Activated CD8-positive, alpha-beta T cell treated with anti-CD3 and anti-CD28 coated beads, Interleukin-2, amount 10 ng/mL, durations not matched to agents 7 days and 5 days (primary cell): ENCODE data around the gene ANKUB1. TPM values are rescaled to one million over a fixed set of nuclear protein-coding genes. Genes with fewer than 3 reads are reported as not detected.
"Not testable (repeated sequence)": the region's sequence is repeated elsewhere in the genome, so short reads cannot be mapped to it uniquely, and the experiment has no call there.

ENCODE experiments used
- ATAC-seq: fragments of 150-1000 bp; cut with Tn5 transposase; one replicate; pipeline ENCODE4 v1.10.0; 2021; ENCODE audit warnings: moderate library complexity
- CTCF ChIA-PET: fragments of 350-600 bp; sonication (Branson Sonifier 250); formaldehyde crosslinking; loops from one replicate; lab custom pipeline; 2021; ENCODE audit warnings: antibody characterized with exemption; lab: Charles Lee
- POLR2A ChIA-PET: fragments of 350-600 bp; sonication (Branson Sonifier 250); formaldehyde crosslinking; loops from one replicate; lab custom pipeline; 2021; ENCODE audit warnings: antibody characterized with exemption; lab: Charles Lee
- DNase-seq: peaks from one replicate; pipeline ENCODE4 v3.0.0-alpha.2; 2020
- H3K27ac Mint-ChIP-seq: one replicate; pipeline ENCODE4 v1.8.0; 2021; ENCODE audit warnings: mild to moderate bottlenecking, mixed read lengths
- H3K27me3 Mint-ChIP-seq: one replicate; pipeline ENCODE4 v1.8.0; 2021; ENCODE audit warnings: low read depth, mixed read lengths
- H3K36me3 Mint-ChIP-seq: one replicate; pipeline ENCODE4 v1.8.0; 2021; ENCODE audit warnings: low read depth, mixed read lengths
- H3K4me1 Mint-ChIP-seq: one replicate; pipeline ENCODE4 v1.8.0; 2021; ENCODE audit warnings: low read depth, mixed read lengths
- H3K4me3 Mint-ChIP-seq: one replicate; pipeline ENCODE4 v1.8.0; 2021; ENCODE audit warnings: mild to moderate bottlenecking, mixed read lengths
- H3K9me3 Mint-ChIP-seq: one replicate; pipeline ENCODE4 v1.8.0; 2022; ENCODE audit warnings: mixed read lengths; ENCODE audit not compliant: insufficient read depth
- total RNA-seq, 2 experiments: library from RNA; stranded (reverse); gene quantifications; one replicate each; pipeline ENCODE4 v1.2.3, GENCODE V29; 2021

The ANKUB1 gene, protein sequence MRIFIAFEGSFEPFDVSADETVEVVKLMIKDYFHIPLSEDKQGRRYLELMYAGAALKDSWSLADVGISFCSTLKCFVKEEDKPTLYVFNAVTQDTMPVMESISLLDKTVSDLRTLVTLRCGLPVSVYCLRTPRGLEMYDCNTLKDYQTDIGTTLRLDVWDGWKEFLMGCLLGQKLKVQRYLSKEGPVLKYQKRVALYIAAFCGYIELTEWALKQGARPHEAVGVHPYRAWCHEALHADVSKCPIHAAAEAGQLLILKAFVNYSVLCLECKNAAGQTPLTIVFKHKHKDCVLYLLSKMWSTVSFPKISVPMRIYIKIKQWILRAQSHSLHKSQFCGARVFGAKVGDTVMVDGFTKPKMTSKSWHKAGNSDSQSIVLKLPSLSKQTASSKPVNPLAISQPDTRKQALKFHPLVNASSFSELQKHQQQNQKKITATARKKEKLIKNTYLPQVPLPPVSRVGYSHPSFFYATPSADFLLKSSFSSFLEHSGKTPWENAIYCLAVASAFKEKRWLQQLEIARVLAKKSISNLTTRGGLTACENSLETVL
- total RNA-seq = not detected

DNA sequence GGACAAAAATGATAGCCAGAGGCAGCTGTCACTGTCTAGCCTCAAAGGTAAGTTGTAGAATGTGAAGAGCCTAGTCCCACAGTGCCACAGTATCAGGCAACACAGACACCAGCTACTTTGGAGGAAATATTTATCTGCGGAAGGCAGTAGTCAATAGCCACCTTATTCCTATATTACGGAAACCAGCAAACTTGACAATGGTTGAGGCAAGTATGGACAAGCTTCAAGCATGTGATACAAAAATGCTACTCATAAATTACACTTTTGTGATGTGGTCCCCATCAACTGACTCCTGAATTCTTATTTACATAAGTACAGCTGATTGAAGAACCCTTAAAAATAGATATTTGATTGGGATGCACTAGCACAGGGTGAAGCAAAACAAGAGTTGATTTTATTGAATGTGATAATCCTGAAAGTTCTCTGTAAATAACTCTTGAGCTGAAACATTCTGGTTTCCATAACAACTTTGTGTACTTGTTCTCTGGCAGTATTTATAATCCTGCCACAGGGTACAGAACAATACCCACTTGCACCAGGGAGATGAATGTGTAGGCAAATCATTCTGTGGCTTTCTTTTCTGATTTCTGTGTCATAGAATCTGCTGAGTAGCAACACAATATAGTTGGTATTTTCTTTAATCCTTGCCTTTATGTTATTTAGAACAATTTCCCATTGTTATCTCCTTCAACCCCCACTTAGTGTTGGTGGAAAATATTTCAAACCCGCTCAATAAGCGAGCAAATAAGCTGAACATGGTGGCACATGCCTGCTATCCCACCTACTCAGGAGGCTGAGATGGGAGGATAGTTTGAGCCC, at the start of gene ANKUB1:
ANKUB1 (minus strand) TSS at position 103 of the 819 bp plus-strand sequence. CDS start 188 bp downstream, outside the sequence.
- Mint-ChIP-seq H3K27ac (no peak within 1 kb of the TSS), H3K9me3 (no peaks in the 10 kb centered on the region), H3K36me3 (no peaks in the 10 kb centered on the region), H3K27me3 (peaks cover 11% of the 10 kb centered on the region), H3K4me3 (no peak within 1 kb of the TSS), H3K4me1 (no peaks in the 10 kb centered on the region)
- ATAC-seq (no peak), DNase-seq (no peak)
- CTCF ChIA-PET = interaction anchor here (1.2 kb wide), 1 partner anchor 16 kb away, joined by 4 read pairs; no protein-coding TSS in a partner anchor
- POLR2A ChIA-PET = no interaction called here

DNA sequence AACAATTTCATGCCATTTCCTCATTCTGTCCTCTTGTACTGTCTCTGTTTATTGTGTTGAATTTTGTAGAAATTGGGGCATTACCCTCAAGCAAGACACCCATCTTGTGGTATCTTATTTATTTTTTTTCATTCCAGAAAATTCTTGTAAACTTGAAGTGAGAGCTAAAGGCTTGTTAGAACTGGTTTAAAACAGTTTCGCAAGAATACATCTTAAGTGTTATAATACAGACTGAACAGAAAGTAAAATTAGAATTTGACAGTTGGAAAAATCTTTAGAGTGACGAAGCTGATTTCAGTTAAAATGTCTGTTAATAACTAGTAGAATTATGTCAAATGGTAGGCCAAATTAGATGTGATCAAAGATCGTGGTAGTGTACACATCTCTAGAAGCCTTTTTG, 47.5 kb upstream of the ANKUB1 start:
- POLR2A ChIA-PET = no interaction called here
- Mint-ChIP-seq H3K4me1 (peaks cover 5% of the 10 kb centered on the region), H3K27ac (no peak overlapping the region), H3K9me3 (peaks cover 35% of the 10 kb centered on the region), H3K36me3 (peaks cover 35% of the 10 kb centered on the region), H3K27me3 (no peaks in the 10 kb centered on the region), H3K4me3 (no peak overlapping the region)
- ATAC-seq (no peak), DNase-seq (no peak)
- CTCF ChIA-PET = interaction anchor here (1.9 to 2.2 kb wide), 2 partner anchors 31 to 68 kb away, joined by 5 to 6 read pairs; no protein-coding TSS in a partner anchor

DNA sequence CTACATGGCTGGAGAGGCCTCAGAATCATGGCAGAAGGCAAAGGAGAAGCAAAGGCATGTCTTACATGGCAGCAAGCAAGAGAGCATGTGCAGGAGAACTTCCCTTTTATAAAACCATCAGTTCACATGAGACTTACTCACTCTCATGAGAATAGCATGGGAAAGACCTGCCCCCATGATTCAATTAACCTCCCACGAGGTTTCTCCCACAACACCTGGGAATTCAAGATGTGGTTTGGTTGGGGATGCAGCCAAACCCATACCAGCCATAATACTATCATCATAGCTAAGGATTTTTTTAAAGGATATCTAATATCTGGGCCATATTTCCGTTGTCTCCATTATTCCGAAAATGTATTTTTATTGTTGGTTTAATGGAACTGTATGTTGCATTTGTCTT, 47.1 kb upstream of the ANKUB1 start:
- H3K27me3 Mint-ChIP-seq, H3K4me3 Mint-ChIP-seq, POLR2A ChIA-PET, ATAC-seq, DNase-seq, H3K27ac Mint-ChIP-seq, H3K4me1 Mint-ChIP-seq: not testable (repeated sequence)
- Mint-ChIP-seq H3K9me3 (peaks cover 39% of the 10 kb centered on the region), H3K36me3 (peaks cover 39% of the 10 kb centered on the region)
- CTCF ChIA-PET = interaction anchor here (2.2 kb wide), 1 partner anchor 68 kb away, joined by 6 read pairs; no protein-coding TSS in a partner anchor

DNA sequence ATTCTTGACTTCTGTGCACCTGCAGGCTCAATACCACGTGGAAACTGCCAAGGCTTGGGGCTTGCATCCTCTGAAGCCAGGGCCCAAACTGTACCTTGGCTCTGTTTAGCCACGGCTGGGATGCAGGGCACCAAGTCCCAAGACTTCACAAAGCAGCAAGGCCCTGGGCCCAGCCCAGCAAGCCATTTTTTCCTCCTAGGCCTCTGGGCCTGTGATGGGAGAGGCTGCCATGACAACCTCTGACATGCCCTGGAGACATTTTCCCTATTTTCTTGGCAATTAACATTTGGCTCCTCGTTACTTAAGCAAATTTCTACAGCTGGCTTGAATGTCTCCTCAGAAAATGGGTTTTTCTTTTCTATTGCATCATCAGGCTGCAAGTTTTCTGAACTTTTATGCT, 46.1 kb upstream of the ANKUB1 start:
- POLR2A ChIA-PET, H3K4me1 Mint-ChIP-seq, H3K27me3 Mint-ChIP-seq, H3K4me3 Mint-ChIP-seq, DNase-seq, H3K27ac Mint-ChIP-seq, ATAC-seq, CTCF ChIA-PET: not testable (repeated sequence)
- peaks cover 49% of the 10 kb centered on the region for H3K9me3 Mint-ChIP-seq
- H3K36me3 Mint-ChIP-seq = peaks cover 38% of the 10 kb centered on the region

DNA sequence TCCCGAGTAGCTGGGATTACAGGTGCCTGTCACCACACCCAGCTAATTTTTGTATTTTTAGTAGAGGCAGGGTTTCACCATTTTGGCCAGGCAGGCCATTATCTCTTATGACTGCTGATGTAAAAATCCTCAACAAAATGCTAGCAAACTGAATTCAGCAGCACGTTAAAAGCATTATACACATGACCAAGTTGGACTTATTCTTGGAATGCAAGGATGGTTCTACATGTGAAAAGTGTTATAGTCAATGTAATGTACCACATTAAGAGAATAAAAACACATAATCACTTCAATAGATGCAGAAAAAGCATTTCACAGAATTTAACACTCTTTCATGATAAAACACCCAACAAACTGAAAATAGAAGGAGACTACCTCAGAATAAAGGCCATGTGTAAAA, 40.9 kb upstream of the ANKUB1 start:
- CTCF ChIA-PET = no interaction called here
- Mint-ChIP-seq H3K9me3 (peaks cover 63% of the 10 kb centered on the region), H3K4me3 (no peak overlapping the region), H3K4me1 (no peaks in the 10 kb centered on the region), H3K27ac (no peak overlapping the region), H3K36me3 (peaks cover 56% of the 10 kb centered on the region), H3K27me3 (no peaks in the 10 kb centered on the region)
- POLR2A ChIA-PET = no interaction called here
- ATAC-seq (no peak), DNase-seq (no peak)

DNA sequence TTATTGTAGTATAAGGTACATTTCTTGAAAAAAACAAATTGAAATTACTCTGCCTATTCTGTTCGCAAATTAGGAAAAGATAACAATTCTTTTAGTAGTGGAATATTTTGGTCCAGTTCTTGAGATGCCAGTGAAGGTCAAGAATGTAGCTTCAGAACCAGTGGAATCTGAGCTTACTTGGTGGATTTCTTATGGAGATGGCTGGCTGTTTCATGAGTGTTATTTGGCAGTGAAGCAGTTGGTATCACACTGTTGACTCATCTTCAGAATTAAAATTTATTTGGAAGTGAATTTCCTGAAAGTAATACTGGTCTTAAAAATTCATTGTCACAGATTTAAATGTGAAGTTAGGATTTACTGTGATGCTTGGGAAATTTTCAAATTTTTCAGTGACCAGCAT, 39.7 kb upstream of the ANKUB1 start:
- Mint-ChIP-seq H3K27ac (no peak overlapping the region), H3K4me1 (no peaks in the 10 kb centered on the region), H3K36me3 (peaks cover 45% of the 10 kb centered on the region), H3K4me3 (no peak overlapping the region), H3K9me3 (peaks cover 54% of the 10 kb centered on the region), H3K27me3 (no peaks in the 10 kb centered on the region)
- DNase-seq (no peak), ATAC-seq (no peak)
- POLR2A ChIA-PET = no interaction called here
- CTCF ChIA-PET = no interaction called here

DNA sequence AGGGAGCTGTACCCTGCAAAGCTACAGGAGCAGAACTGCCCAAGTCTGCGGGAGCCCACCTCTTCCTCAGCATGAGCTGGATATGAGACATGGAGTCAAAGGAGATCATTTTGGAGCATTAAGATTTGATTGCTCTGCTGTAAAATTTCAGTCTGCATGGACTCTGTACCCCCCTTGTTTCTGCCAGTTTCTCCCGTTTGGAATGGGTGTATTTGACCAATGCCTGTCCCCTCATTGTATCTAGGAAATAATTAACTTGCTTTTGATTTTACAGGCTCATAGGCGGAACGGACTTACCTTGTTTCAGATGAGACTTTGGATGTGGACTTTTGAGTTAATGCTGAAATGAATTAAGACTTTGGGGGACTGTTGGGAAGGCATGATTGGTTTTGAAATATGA, 39.0 kb upstream of the ANKUB1 start:
- peaks cover 48% of the 10 kb centered on the region for H3K9me3 Mint-ChIP-seq
- no peak overlapping the region for H3K4me3 Mint-ChIP-seq
- H3K27me3 Mint-ChIP-seq = no peaks in the 10 kb centered on the region
- no peak for DNase-seq
- CTCF ChIA-PET = no interaction called here
- peaks cover 43% of the 10 kb centered on the region for H3K36me3 Mint-ChIP-seq
- no peaks in the 10 kb centered on the region for H3K4me1 Mint-ChIP-seq
- ATAC-seq = no peak
- no peak overlapping the region for H3K27ac Mint-ChIP-seq
- POLR2A ChIA-PET = no interaction called here

DNA sequence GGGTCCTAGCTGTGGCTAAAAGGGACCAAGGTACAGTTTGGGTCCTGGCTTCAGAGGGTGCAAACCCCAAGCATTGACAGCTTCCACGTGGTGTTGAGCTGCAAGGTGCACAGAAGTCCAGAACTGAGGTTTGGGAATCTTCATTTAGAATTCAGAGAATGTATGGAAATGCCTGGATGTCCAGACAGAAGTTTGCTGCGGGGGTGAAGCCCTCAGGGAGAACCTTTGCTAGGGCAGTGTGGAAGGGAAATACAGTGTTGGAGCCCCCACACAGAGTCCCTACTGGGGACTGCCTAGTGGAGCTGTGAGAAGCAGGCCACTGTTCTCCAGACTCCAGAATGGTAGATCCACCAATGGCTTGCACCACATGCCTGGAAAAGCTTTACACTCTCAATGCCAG, 38.5 kb upstream of the ANKUB1 start:
- peaks cover 45% of the 10 kb centered on the region for H3K9me3 Mint-ChIP-seq
- no peaks in the 10 kb centered on the region for H3K27me3 Mint-ChIP-seq
- POLR2A ChIA-PET = no interaction called here
- DNase-seq = no peak
- H3K4me1 Mint-ChIP-seq = no peaks in the 10 kb centered on the region
- ATAC-seq = no peak
- CTCF ChIA-PET = no interaction called here
- no peak overlapping the region for H3K27ac Mint-ChIP-seq
- H3K4me3 Mint-ChIP-seq = no peak overlapping the region
- peaks cover 40% of the 10 kb centered on the region for H3K36me3 Mint-ChIP-seq

DNA sequence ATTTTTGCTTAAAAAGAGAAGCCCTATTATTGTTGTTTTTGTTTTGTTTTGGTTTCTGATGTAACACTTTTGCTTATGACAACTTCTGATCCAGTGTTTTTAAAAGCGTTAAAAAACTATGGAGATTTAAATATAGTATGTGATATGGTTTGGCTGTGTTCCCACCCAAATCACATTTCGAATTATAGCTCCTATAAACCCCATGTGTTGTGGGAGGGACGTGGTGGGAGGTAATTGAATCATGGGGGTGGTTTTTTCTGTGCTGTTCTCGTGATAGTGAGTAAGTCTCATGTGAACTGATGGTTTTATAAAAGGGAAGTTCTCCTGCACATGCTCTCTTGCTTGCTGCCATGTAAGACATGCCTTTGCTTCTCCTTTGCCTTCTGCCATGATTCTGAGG, 37.3 kb upstream of the ANKUB1 start:
- DNase-seq, H3K4me3 Mint-ChIP-seq, POLR2A ChIA-PET, H3K4me1 Mint-ChIP-seq, H3K27ac Mint-ChIP-seq, CTCF ChIA-PET, ATAC-seq, H3K27me3 Mint-ChIP-seq: not testable (repeated sequence)
- Mint-ChIP-seq H3K36me3 (peaks cover 34% of the 10 kb centered on the region), H3K9me3 (peaks cover 33% of the 10 kb centered on the region)

DNA sequence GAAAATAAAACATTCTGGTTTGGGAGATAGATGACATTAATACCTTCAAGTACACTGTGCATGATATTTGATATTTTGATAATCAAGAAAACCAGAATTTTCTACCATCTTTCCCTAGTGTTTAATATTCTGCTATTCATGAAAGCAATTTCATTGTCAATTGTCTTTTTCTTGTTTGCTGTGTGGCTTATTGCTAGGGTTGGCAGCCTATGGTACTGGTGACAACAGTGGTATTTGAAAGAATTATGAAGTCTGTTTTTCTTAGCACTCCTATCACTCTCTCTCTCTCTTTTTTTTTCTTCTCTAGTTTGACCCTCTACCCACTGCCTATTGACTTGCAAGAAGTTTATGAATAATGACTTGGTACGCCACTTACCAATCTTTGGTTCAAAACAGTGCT, 36.0 kb upstream of the ANKUB1 start:
- CTCF ChIA-PET = no interaction called here
- H3K4me1 Mint-ChIP-seq = peaks cover 1% of the 10 kb centered on the region
- POLR2A ChIA-PET = no interaction called here
- H3K4me3 Mint-ChIP-seq = no peak overlapping the region
- peaks cover 33% of the 10 kb centered on the region for H3K36me3 Mint-ChIP-seq
- DNase-seq (no peak), ATAC-seq (no peak)
- H3K27me3 Mint-ChIP-seq = no peaks in the 10 kb centered on the region
- no peak overlapping the region for H3K27ac Mint-ChIP-seq
- H3K9me3 Mint-ChIP-seq = peaks cover 20% of the 10 kb centered on the region

DNA sequence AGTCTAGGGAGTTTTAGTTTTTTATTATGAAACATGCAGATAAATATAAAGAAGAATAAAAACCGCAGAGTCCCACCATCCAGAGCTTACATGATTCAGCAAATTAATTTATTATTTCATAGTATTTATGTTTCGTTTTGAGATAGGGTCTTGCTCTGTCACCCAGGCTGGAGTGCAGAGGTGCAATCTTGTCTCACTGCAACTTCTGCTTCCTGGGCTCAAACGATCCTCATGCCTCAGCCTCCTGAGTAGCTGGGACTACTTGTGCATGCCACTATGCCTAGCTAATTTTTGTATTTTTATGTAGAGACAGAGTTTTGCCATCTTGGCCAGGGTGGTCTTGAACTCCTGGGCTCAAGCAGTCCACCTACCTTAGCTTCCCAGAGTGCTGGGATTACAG, 34.3 kb upstream of the ANKUB1 start:
- no peak overlapping the region for H3K4me3 Mint-ChIP-seq
- no peak overlapping the region for H3K27ac Mint-ChIP-seq
- DNase-seq (no peak), ATAC-seq (no peak)
- H3K9me3 Mint-ChIP-seq = peaks cover 16% of the 10 kb centered on the region
- no peaks in the 10 kb centered on the region for H3K27me3 Mint-ChIP-seq
- peaks cover 24% of the 10 kb centered on the region for H3K36me3 Mint-ChIP-seq
- CTCF ChIA-PET = no interaction called here
- POLR2A ChIA-PET = no interaction called here
- H3K4me1 Mint-ChIP-seq = peaks cover 3% of the 10 kb centered on the region

DNA sequence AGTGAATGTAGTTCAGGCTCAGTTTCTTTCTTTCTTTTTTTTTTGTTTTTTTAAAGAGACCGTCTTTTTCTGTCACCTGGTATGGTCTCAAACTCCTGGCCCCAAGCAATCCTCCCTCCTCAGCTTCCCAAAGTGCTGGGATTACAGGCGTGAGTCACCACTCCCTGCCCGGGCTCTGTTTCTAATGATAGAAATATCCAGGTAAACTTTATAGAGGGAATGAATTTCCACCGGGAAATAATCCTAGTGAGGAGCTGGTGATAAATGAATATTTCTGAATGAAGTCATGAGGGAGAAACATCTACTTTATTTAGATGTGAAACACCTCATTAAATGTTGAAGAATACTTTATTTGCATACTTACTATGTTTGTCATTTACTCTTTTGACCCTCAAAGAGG, 27.8 kb upstream of the ANKUB1 start:
- Mint-ChIP-seq H3K4me1 (peaks cover 38% of the 10 kb centered on the region), H3K27ac (no peak overlapping the region), H3K27me3 (no peaks in the 10 kb centered on the region), H3K9me3 (peaks cover 11% of the 10 kb centered on the region), H3K36me3 (peaks cover 27% of the 10 kb centered on the region), H3K4me3 (no peak overlapping the region)
- ChIA-PET POLR2A (no interaction called here), CTCF (interaction anchor here (1.6 to 8.1 kb wide), 2 partner anchors 12 to 50 kb away, joined by 8 to 37 read pairs; no protein-coding TSS in a partner anchor)
- ATAC-seq (no peak), DNase-seq (no peak)
